Gastroesophageal sphincter (tissue), 3 donors: Measurements from ENCODE around the gene ACOXL.

Experiments used
- CTCF ChIP-seq, 4 experiments: fragments of 200-600 bp in 2 of 4; fragments of 450-650 bp in 2 of 4; sonication (generic) in 1 of 4; IDR thresholded peaks; one replicate each; pipeline ENCODE4 v1.5.1; 2017 to 2019; ENCODE audit warnings: antibody characterized with exemption in 4 of 4, mild to moderate bottlenecking in 2 of 4, moderate library complexity in 2 of 4
- POLR2AphosphoS5 ChIP-seq: sonication (generic); formaldehyde crosslinking; IDR thresholded peaks from one replicate; pipeline ENCODE4 v1.6.1; 2017; ENCODE audit warnings: antibody characterized with exemption

GRCh38 chr2:110973262-110973661, 240.9 kb downstream of the ACOXL start:
- no peak for TF ChIP-seq CTCF (IDR thresholded peaks at IDR 0.05)
- TF ChIP-seq POLR2AphosphoS5: no peak
